Measurements from ENCODE around the gene FYN. TPM values are rescaled to one million over a fixed set of nuclear protein-coding genes. Genes with fewer than 3 reads are reported as not detected.

Gene FYN
- total RNA-seq, 2 donors from 2014 or later, result 25.7 to 83.1 TPM

DNA sequence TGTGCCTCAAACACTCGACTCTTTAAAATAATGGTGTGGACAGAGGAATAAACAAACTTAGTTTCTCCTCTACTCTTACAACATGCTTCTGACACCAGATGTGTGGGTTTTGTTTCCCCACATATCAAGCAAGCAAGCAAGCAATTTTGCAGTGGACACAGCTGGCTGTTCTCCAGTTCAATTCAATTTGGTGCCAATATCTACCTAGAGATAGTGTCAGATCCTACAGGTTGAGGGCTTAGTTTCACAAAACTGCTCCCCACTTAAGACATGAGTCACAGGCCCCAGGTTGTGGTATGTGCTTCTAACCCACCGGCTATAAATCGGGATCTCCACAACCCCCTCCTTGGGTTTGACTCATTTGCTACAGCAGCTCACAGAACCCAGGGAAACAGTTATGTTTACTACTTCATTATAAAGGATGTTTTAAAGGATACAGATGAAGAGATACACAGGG is 136.2 kb downstream of the FYN start:
- no peaks in the 10 kb centered on the region for H3K36me3 ChIP-seq (replicated peaks in 1 of 2; ENCODE audit: insufficient read depth in 1 of 2, low read depth in 2 of 2)
- DNase-seq (no peak), ATAC-seq (no peak)
- H3K9me3 ChIP-seq, result no peaks in the 10 kb centered on the region
- 31 to 44% methylated on average over 3 of the region's 3 CpGs for WGBS, 2 donors
- no peak overlapping the region for H3K27ac ChIP-seq
- no peaks in the 10 kb centered on the region for H3K27me3 ChIP-seq
- H3K4me1 ChIP-seq, result no peaks in the 10 kb centered on the region
- intact Hi-C loops (cut with DNase I), result no loop called here
- no peak overlapping the region for H3K4me3 ChIP-seq
- TF ChIP-seq, protein P1, sequence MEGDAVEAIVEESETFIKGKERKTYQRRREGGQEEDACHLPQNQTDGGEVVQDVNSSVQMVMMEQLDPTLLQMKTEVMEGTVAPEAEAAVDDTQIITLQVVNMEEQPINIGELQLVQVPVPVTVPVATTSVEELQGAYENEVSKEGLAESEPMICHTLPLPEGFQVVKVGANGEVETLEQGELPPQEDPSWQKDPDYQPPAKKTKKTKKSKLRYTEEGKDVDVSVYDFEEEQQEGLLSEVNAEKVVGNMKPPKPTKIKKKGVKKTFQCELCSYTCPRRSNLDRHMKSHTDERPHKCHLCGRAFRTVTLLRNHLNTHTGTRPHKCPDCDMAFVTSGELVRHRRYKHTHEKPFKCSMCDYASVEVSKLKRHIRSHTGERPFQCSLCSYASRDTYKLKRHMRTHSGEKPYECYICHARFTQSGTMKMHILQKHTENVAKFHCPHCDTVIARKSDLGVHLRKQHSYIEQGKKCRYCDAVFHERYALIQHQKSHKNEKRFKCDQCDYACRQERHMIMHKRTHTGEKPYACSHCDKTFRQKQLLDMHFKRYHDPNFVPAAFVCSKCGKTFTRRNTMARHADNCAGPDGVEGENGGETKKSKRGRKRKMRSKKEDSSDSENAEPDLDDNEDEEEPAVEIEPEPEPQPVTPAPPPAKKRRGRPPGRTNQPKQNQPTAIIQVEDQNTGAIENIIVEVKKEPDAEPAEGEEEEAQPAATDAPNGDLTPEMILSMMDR (IDR thresholded peaks at IDR 0.05), result no peak
- TF ChIP-seq POLR2A (IDR thresholded peaks at IDR 0.05), result no peak

DNA sequence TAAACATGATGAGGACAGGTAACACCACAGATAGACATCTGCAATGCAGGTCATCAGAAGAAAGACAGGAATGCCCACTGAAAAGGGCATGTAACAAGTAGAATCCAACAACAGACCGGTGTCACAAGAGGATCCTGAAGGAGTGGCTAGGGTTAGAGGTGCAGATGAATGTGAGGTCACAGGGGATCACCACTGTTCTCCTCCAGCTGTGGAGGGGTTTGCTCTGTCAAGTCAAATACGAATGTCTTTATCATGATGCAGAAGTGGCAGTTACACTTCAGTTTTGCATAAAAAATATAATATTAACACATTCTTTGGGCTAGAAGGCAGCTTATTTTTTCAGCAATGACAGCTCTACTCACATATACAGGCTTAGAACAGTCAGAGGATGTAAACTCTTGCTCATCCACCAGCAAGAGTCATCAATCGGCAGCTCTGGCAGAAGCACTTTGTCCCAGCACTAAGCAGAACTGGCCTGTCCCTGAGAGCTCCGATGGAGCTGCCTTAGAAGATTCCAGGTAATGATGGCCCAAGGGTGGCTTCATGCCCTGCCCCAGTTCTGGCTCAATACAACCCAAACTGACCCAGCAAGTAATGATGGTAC is 137.1 kb downstream of the FYN start:
- ATAC-seq, result no peak
- WGBS, 2 donors, result 82 to 85% methylated on average over 4 of the region's 4 CpGs
- H3K9me3 ChIP-seq, result no peaks in the 10 kb centered on the region
- no peak for DNase-seq
- no peaks in the 10 kb centered on the region for H3K27me3 ChIP-seq
- no peaks in the 10 kb centered on the region for H3K36me3 ChIP-seq (replicated peaks in 1 of 2; ENCODE audit: insufficient read depth in 1 of 2, low read depth in 2 of 2)
- TF ChIP-seq, protein P1 (IDR thresholded peaks at IDR 0.05), result no peak
- no peak for TF ChIP-seq POLR2A (IDR thresholded peaks at IDR 0.05)
- no peak overlapping the region for H3K27ac ChIP-seq
- intact Hi-C loops (cut with DNase I), result no loop called here
- no peaks in the 10 kb centered on the region for H3K4me1 ChIP-seq
- H3K4me3 ChIP-seq, result no peak overlapping the region

DNA sequence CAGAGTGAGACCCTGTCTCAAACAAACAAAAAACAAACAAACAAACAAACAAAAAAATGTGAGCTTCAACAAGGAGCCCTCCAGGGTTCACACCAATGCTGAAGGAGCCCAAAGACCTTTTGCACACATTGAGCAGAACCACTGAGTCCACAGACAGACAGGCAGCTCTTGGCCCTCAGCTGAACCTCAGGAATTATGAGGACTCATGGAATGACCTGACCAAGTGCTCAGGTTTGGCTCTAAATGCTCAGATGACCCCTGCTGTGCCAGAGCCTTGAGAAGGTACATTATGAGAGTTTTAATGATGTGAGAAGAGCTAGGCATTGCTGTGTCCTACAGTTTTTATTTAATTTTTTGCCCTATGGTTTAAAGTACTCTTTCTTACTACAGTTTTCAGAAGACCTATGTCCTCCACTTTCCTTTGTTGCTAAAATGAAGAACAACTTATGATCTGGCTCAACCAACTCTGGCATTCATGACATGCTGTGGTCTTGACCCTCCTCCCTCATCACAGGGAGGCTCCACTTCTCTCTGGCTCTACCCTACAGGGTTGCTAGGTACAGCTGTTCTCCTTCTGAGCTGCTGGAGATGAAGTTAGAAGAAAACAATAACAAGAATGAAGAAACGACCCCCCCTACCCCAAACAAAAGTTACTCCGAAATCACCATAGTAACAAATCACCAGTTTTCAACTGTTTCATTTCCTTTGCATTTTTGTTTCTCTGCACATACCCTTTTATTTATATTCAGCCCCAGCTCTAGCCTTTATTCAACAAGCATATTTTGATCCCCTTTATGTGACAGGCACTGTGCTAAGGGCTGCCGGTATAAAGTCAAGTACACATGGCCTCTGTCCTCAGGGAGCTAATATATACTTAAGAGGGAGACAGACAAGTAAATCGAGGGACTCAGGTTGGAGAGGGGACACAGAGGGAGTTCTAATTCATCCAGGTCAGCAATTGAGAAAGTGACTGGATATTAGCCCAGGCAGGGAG is 138.9 kb downstream of the FYN start:
- intact Hi-C loops (cut with DNase I), result no loop called here
- WGBS, 2 donors, result 61 to 63% methylated on average over 4 of the region's 4 CpGs

DNA sequence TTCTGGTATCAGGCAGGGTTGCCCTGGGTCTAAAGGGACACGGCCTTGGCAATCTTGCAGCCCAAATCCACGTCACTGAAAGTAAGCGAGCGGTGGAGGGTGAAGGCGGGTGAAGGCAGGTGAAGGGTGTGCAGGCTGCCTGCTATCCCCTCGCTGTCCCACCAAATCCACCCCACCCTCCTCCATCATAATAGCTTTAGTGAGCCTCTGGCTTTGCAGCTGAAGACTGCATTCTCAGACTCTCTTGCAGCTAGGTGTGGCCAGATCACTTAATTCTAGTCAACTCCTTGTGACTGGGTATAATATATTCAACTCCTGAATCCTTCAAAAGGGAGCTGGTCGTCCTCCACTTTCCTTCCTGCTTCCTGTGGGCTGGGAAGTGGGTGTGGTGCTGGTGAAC is 140.9 kb downstream of the FYN start:
- no peaks in the 10 kb centered on the region for H3K4me1 ChIP-seq
- no peaks in the 10 kb centered on the region for H3K9me3 ChIP-seq
- WGBS, 2 donors, result 88 to 93% methylated on average over 7 of the region's 7 CpGs
- H3K36me3 ChIP-seq (replicated peaks in 1 of 2; ENCODE audit: insufficient read depth in 1 of 2, low read depth in 2 of 2), result no peaks in the 10 kb centered on the region
- intact Hi-C loops (cut with DNase I), result no loop called here
- no peaks in the 10 kb centered on the region for H3K27me3 ChIP-seq
- H3K27ac ChIP-seq, result no peak overlapping the region
- DNase-seq (no peak), ATAC-seq (no peak)
- H3K4me3 ChIP-seq, result no peak overlapping the region
- no peak for TF ChIP-seq POLR2A (IDR thresholded peaks at IDR 0.05)
- TF ChIP-seq, protein P1 (IDR thresholded peaks at IDR 0.05), result no peak

More for the DNA sequence above, 138.9 kb downstream of the FYN start:
- H3K9me3 ChIP-seq, result no peaks in the 10 kb centered on the region
- ATAC-seq (no peak), DNase-seq (no peak)
- TF ChIP-seq, protein P1 (IDR thresholded peaks at IDR 0.05), result no peak
- no peak for TF ChIP-seq POLR2A (IDR thresholded peaks at IDR 0.05)
- H3K4me3 ChIP-seq, result no peak overlapping the region
- no peaks in the 10 kb centered on the region for H3K36me3 ChIP-seq (replicated peaks in 1 of 2; ENCODE audit: insufficient read depth in 1 of 2, low read depth in 2 of 2)
- H3K27me3 ChIP-seq, result no peaks in the 10 kb centered on the region
- H3K27ac ChIP-seq, result no peak overlapping the region
- H3K4me1 ChIP-seq, result no peaks in the 10 kb centered on the region
